ENCODE data around the gene LRFN2. TPM values are rescaled to one million over a fixed set of nuclear protein-coding genes. Genes with fewer than 3 reads are reported as not detected.

Gene LRFN2
- total RNA-seq, 4 donors from 2014 or later, result 0.18 to 2.2 (median 0.34) TPM

DNA sequence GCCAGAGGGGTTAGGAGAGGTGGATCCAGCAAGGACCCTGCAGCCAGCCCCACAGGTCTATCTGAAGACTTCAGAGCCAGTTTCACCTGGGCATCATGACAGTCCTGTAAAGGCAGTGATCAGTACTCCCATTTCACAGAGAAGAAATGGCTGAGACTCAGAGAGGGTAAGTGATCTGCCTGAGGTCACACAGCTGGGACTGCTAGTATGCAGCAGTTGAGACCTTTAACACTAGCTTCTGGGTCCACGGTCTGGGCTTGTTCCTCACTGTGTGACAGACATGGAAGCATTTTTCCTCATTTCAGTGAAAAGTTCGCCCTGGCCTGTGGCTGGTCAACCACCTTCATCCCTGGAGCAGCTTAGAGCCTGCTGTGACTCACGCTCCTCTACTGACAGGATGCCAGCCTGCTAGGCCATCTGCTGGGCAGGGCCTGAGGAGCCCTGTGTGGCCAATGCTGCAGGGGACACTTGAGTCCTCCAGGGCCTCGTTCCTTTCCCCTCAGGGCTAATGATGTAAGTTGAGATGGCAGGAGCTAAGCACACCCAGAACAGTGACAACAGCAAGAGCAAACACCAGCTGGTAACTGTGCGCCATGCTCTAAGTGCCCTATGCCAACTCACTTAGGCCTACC, 192.0 kb downstream of the LRFN2 start:
- Histone ChIP-seq H3K4me3 (no peak overlapping the region), H3K9me3 (no peaks in the 10 kb centered on the region), H3K27me3 (peaks cover 0 to 7% (median 0%) of the 10 kb centered on the region in 4 donors), H3K36me3 (no peaks in the 10 kb centered on the region), H3K27ac (peak overlapping the region in 3 of 4 donors; percentile 61 to 80 (median 72)), H3K4me1 (peaks cover 8 to 65% (median 14%) of the 10 kb centered on the region in 3 donors)
- TF ChIP-seq, protein P1, sequence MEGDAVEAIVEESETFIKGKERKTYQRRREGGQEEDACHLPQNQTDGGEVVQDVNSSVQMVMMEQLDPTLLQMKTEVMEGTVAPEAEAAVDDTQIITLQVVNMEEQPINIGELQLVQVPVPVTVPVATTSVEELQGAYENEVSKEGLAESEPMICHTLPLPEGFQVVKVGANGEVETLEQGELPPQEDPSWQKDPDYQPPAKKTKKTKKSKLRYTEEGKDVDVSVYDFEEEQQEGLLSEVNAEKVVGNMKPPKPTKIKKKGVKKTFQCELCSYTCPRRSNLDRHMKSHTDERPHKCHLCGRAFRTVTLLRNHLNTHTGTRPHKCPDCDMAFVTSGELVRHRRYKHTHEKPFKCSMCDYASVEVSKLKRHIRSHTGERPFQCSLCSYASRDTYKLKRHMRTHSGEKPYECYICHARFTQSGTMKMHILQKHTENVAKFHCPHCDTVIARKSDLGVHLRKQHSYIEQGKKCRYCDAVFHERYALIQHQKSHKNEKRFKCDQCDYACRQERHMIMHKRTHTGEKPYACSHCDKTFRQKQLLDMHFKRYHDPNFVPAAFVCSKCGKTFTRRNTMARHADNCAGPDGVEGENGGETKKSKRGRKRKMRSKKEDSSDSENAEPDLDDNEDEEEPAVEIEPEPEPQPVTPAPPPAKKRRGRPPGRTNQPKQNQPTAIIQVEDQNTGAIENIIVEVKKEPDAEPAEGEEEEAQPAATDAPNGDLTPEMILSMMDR (IDR thresholded peaks at IDR 0.05), result no peak
- no peak for TF ChIP-seq POLR2A (IDR thresholded peaks at IDR 0.05)
- WGBS, 2 donors, result 84% methylated on average over 3 of the region's 5 CpGs; no CpG with 5 or more reads in 1 of the 2 donors
- intact Hi-C loops (cut with DNase I), result no loop called here
- no peak for DNase-seq

DNA sequence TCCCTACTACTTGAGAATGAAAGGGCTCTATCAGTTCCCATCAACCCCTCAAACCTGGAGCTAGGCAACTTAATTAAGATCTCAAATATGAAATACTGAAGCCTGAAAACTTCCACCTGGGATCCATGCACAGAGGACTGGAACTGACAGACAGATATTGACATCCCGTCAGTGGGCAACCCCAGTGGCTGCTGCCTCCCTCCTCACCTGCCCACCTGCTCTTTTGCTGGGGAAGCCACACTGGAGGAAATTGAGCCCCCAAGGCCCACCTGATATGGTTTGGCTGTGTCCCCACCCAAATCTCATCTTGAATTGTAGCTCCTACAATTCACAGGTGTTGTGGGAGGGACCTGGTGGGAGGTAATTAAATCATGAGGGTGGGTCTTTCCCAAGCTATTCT, 192.8 kb downstream of the LRFN2 start:
- Histone ChIP-seq H3K27ac (no peak overlapping the region), H3K4me1 (peaks cover 8 to 58% (median 11%) of the 10 kb centered on the region in 3 donors), H3K36me3 (no peaks in the 10 kb centered on the region), H3K27me3 (peaks cover 0 to 7% (median 0%) of the 10 kb centered on the region in 4 donors), H3K9me3 (no peaks in the 10 kb centered on the region), H3K4me3 (no peak overlapping the region)
- no peak for DNase-seq
- 92 to 100% methylated on average over 1 of the region's 1 CpG for WGBS, 2 donors
- TF ChIP-seq, protein P1 (IDR thresholded peaks at IDR 0.05), result no peak
- TF ChIP-seq POLR2A (IDR thresholded peaks at IDR 0.05), result no peak
- intact Hi-C loops (cut with DNase I), result no loop called here

- H3K4me3 ChIP-seq, result no peak overlapping the region
- TF ChIP-seq POLR2A (IDR thresholded peaks at IDR 0.05), result no peak
- TF ChIP-seq, protein P1 (IDR thresholded peaks at IDR 0.05), result peak in 1 of 6 experiments; percentile 36
- H3K27me3 ChIP-seq, result peaks cover 0 to 7% (median 0%) of the 10 kb centered on the region in 4 donors
- intact Hi-C loops (cut with DNase I), result no loop called here
- peaks cover 8 to 54% (median 11%) of the 10 kb centered on the region in 3 donors for H3K4me1 ChIP-seq
- H3K9me3 ChIP-seq, result no peaks in the 10 kb centered on the region
- DNase-seq, result no peak
- WGBS, 2 donors, result 53 to 59% methylated on average over 4 to 5 of the region's 5 CpGs
- H3K27ac ChIP-seq, result no peak overlapping the region
- no peaks in the 10 kb centered on the region for H3K36me3 ChIP-seq
These were observed 193.5 kb downstream of the LRFN2 start for GRCh38 chr6:40393641-40394040.

DNA sequence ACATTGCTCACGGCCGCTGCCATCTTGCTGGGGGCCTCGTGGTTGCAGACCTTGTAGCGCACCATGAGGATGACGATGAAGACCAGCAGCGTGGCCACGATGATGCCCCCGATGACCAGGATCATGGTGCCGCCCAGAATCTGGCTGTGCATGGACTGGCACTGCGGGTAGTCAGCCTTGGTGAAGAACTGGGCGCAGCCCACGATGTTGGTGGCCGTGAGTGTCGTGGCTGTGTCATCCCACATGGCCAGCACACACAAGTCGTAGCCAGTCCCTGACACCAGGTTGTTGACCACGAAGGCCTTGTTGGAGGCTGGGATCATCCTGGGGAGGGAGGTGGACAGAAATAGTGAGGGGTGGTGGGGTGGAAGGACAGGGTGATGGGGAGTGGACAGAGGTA, 194.6 kb downstream of the LRFN2 start:
- no peak overlapping the region for H3K27ac ChIP-seq
- intact Hi-C loops (cut with DNase I), result no loop called here
- no peaks in the 10 kb centered on the region for H3K9me3 ChIP-seq
- no peaks in the 10 kb centered on the region for H3K36me3 ChIP-seq
- no peak for DNase-seq
- peaks cover 0 to 7% (median 0%) of the 10 kb centered on the region in 4 donors for H3K27me3 ChIP-seq
- no peak for TF ChIP-seq POLR2A (IDR thresholded peaks at IDR 0.05)
- TF ChIP-seq, protein P1 (IDR thresholded peaks at IDR 0.05), result no peak
- peaks cover 8 to 44% (median 10%) of the 10 kb centered on the region in 3 donors for H3K4me1 ChIP-seq
- 77 to 91% methylated on average over 5 of the region's 16 CpGs for WGBS, 2 donors
- H3K4me3 ChIP-seq, result no peak overlapping the region

DNA sequence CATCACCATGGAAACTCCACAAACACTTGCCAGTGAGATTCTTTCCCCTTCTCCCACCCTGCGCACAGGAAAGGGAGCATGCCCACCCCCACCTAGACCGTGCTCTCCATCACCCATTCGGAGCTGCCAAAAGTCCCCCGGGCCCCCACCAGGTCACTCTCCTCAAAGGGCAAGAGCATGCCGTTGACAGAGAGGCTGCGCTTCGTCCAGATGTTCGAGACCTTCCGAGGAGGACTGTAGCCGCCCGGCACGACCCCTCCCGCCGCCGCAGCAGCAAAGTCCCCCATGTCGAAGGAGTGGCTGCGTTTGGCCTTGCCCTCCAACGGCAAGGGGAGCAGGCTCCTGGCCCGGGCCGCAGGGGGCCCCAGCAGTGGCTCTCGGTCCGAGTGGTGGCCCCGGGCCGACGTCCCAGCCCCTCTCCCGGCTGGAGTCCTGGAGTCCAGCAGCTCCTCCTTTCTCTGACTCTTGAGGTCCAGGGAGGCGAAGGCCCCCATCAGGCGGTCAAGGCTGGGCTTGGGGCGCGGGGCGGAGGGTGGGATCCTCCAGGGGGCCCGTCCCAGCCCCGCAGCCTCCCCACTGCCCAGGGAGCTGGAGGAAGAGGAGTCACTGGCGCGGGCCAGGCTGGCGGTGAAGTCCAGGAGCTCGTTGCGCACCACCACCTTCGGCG, 195.2 kb downstream of the LRFN2 start:
- no peaks in the 10 kb centered on the region for H3K36me3 ChIP-seq
- peaks cover 0 to 7% (median 0%) of the 10 kb centered on the region in 4 donors for H3K27me3 ChIP-seq
- WGBS, 2 donors, result 100% methylated on average over 3 of the region's 40 CpGs; no CpG with 5 or more reads in 1 of the 2 donors
- no peak for DNase-seq
- H3K27ac ChIP-seq, result no peak overlapping the region
- H3K9me3 ChIP-seq, result no peaks in the 10 kb centered on the region
- intact Hi-C loops (cut with DNase I), result no loop called here
- TF ChIP-seq, protein P1 (IDR thresholded peaks at IDR 0.05), result no peak
- TF ChIP-seq POLR2A (IDR thresholded peaks at IDR 0.05), result no peak
- peaks cover 5 to 38% (median 8%) of the 10 kb centered on the region in 3 donors for H3K4me1 ChIP-seq
- H3K4me3 ChIP-seq, result no peak overlapping the region
